Coronary artery (tissue), 2 donors: ENCODE data around the gene MAGI2.

Experiments used
- DNase-seq: peaks from one replicate; pipeline ENCODE4 v3.0.0-alpha.2; 2017; ENCODE audit warnings: low spot score
- H3K27ac ChIP-seq, 2 donors: fragments of 200-600 bp; sonication (generic); one replicate each; pipeline ENCODE4 v1.5.1; 2016 to 2019
- H3K4me3 ChIP-seq: fragments of 200-600 bp; sonication (generic); 2 replicates; pipeline ENCODE4 v1.5.1; 2016; ENCODE audit warnings: mild to moderate bottlenecking, moderate library complexity
- CTCF ChIP-seq: fragments of 200-600 bp; sonication (generic); IDR thresholded peaks from one replicate; pipeline ENCODE4 v1.5.1; 2019; ENCODE audit warnings: antibody characterized with exemption

The MAGI2 gene

GRCh38 chr7:78499971-78500370, 953.5 kb downstream of the MAGI2 start:
- no peak overlapping the region for H3K27ac ChIP-seq
- no peak for DNase-seq
- TF ChIP-seq CTCF = no peak

DNA sequence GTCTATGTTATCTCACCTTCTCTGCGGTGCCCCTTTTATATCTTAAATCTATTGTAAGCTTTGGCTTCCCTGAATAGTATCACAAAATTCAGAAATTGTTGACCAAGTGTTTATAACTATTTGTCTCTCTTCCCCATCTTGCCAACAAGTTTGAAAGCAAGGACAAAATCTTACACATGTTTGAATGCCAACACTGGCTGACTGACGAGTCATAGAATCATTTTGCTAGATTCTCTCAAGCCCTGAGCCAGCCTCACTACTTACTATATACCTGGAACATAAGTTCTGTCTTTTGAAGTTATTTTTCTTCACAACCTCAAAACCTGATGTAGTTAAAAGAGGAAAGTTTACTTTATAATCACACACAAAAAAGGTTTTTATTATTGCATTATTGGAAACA, 954.2 kb downstream of the MAGI2 start:
- Histone ChIP-seq H3K4me3 (no peak overlapping the region), H3K27ac (no peak overlapping the region)
- no peak for TF ChIP-seq CTCF
- no peak for DNase-seq

More at GRCh38 chr7:78499971-78500370, 953.5 kb downstream of the MAGI2 start:
- no peak overlapping the region for H3K4me3 ChIP-seq

- no peak for TF ChIP-seq CTCF
- no peak for DNase-seq
- no peak overlapping the region for H3K27ac ChIP-seq
Measured at GRCh38 chr7:78497728-78498427, 955.6 kb downstream of the MAGI2 start.

GRCh38 chr7:78496096-78496630, 957.3 kb downstream of the MAGI2 start:
- Histone ChIP-seq H3K27ac (no peak overlapping the region), H3K4me3 (no peak overlapping the region)
- no peak for DNase-seq
- TF ChIP-seq CTCF = no peak

More at GRCh38 chr7:78497728-78498427, 955.6 kb downstream of the MAGI2 start:
- H3K4me3 ChIP-seq = no peak overlapping the region

DNA sequence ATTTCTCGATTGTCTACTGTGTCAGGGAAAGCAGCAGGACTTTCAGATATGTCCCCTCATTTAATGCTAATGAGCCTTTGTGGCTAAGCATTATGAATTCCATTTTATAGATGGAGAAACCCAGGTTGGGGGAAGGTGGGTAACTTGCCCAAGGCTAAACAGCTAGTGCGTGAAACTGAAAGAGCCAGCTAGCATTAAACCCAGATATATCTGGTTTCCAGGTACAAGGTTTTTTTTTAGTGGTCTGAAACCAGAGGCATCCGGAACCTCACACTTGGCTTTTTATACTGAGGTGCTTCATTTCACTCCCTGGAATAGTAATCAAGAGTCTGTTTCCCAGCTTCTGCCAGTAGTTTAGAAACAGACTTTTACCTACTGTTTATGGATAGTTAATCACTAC, 960.1 kb downstream of the MAGI2 start:
- DNase-seq = no peak
- no peak for TF ChIP-seq CTCF
- Histone ChIP-seq H3K4me3 (no peak overlapping the region), H3K27ac (no peak overlapping the region)

- Histone ChIP-seq H3K4me3 (no peak overlapping the region), H3K27ac (no peak overlapping the region)
- no peak for DNase-seq
- TF ChIP-seq CTCF = no peak
Measured at GRCh38 chr7:78492146-78492545, 961.3 kb downstream of the MAGI2 start.

GRCh38 chr7:78490524-78490923, 962.9 kb downstream of the MAGI2 start:
- Histone ChIP-seq H3K27ac (no peak overlapping the region), H3K4me3 (no peak overlapping the region)
- no peak for DNase-seq
- TF ChIP-seq CTCF = no peak
